Measurements from ENCODE around the gene ZC3H12A. TPM values are rescaled to one million over a fixed set of nuclear protein-coding genes. Genes with fewer than 3 reads are reported as not detected.
A peak's percentile ranks its signal among the peaks of the same experiment; 100 is the strongest.

The ZC3H12A gene
- polyA plus RNA-seq, 3 donors, result 5.2 to 155 (median 5.8) TPM

- Mint-ChIP-seq H3K27ac (peak overlapping the region in 1 of 7 donors; percentile 3), H3K36me3 (peaks cover 55 to 83% of the 10 kb centered on the region in 2 donors), H3K4me1 (peaks cover 2% of the 10 kb centered on the region), H3K9me3 (no peaks in the 10 kb centered on the region), H3K4me3 (no peak overlapping the region), H3K27me3 (ENCODE audit: low read depth in 3 of 3) (no peaks in the 10 kb centered on the region)
- peaks cover 7% of the 10 kb centered on the region for H3K79me2 ChIP-seq (ENCODE audit: insufficient read depth, low read length)
- TF ChIP-seq CTCF (IDR thresholded peaks at IDR 0.05), result no peak
- DNase-seq, result no peak
- H2AFZ ChIP-seq (ENCODE audit: insufficient read depth, low read depth, low read length, poor library complexity, severe bottlenecking), result no peak overlapping the region
- no peaks in the 10 kb centered on the region for H3K9me3 ChIP-seq (replicated peaks in 1 of 2; ENCODE audit: control insufficient read depth in 1 of 2, insufficient read depth in 1 of 2, low read length in 2 of 2)
- no peaks in the 10 kb centered on the region for H4K20me1 ChIP-seq (ENCODE audit: insufficient read depth, low read length)
- peaks cover 66 to 89% of the 10 kb centered on the region in 2 donors for H3K36me3 ChIP-seq (replicated peaks in 1 of 2; ENCODE audit: control insufficient read depth in 1 of 2, insufficient read depth in 2 of 2, low read length in 2 of 2)
- WGBS (ENCODE audit: insufficient coverage), result 100% methylated on average over 2 of the region's 4 CpGs
- H3K27me3 ChIP-seq (ENCODE audit: control insufficient read depth in 2 of 2, insufficient read depth in 2 of 2, low read length in 2 of 2), result no peaks in the 10 kb centered on the region
- no peaks in the 10 kb centered on the region for H3K4me1 ChIP-seq (ENCODE audit: control insufficient read depth in 1 of 2, insufficient read depth in 2 of 2, low read length in 2 of 2)
- no peak overlapping the region for H3K27ac ChIP-seq (ENCODE audit: low read depth in 1 of 2, low read length in 2 of 2)
- no peak overlapping the region for H3K4me2 ChIP-seq (replicated peaks; ENCODE audit: extremely low read depth, low read length, poor library complexity, severe bottlenecking)
- H3K4me3 ChIP-seq (replicated peaks in 1 of 3; ENCODE audit: low read depth in 2 of 3, low read length in 3 of 3), result no peak overlapping the region
- intact Hi-C loops (cut with micrococcal nuclease), result no loop called here
- no peak overlapping the region for H3K9ac ChIP-seq (ENCODE audit: insufficient read depth, low read length, poor library complexity, severe bottlenecking)
Observed at GRCh38 chr1:37498872-37499617, 24.7 kb downstream of the ZC3H12A start.

- peaks cover 2% of the 10 kb centered on the region for H3K4me1 Mint-ChIP-seq
- H3K4me2 ChIP-seq (replicated peaks; ENCODE audit: extremely low read depth, low read length, poor library complexity, severe bottlenecking), result no peak overlapping the region
- no peak for DNase-seq
- no peak for TF ChIP-seq CTCF (IDR thresholded peaks at IDR 0.05)
- peaks cover 0 to 1% (median 0%) of the 10 kb centered on the region in 3 donors for H3K27me3 Mint-ChIP-seq (ENCODE audit: low read depth in 3 of 3)
- no peak overlapping the region for H3K27ac ChIP-seq (ENCODE audit: low read depth in 1 of 2, low read length in 2 of 2)
- whole genome bisulfite sequencing (ENCODE audit: insufficient coverage), result 100% methylated on average over 1 of the region's 5 CpGs
- peaks cover 56 to 84% of the 10 kb centered on the region in 2 donors for H3K36me3 Mint-ChIP-seq
- H3K9me3 ChIP-seq (replicated peaks in 1 of 2; ENCODE audit: control insufficient read depth in 1 of 2, insufficient read depth in 1 of 2, low read length in 2 of 2), result no peaks in the 10 kb centered on the region
- H3K36me3 ChIP-seq (replicated peaks in 1 of 2; ENCODE audit: control insufficient read depth in 1 of 2, insufficient read depth in 2 of 2, low read length in 2 of 2), result peaks cover 67 to 93% of the 10 kb centered on the region in 2 donors
- no peaks in the 10 kb centered on the region for H3K4me1 ChIP-seq (ENCODE audit: control insufficient read depth in 1 of 2, insufficient read depth in 2 of 2, low read length in 2 of 2)
- peaks cover 7% of the 10 kb centered on the region for H3K79me2 ChIP-seq (ENCODE audit: insufficient read depth, low read length)
- intact Hi-C loops (cut with micrococcal nuclease), result no loop called here
- H4K20me1 ChIP-seq (ENCODE audit: insufficient read depth, low read length), result peaks cover 2% of the 10 kb centered on the region
- H3K27ac Mint-ChIP-seq, result no peak overlapping the region
- H3K4me3 ChIP-seq (replicated peaks in 1 of 3; ENCODE audit: low read depth in 2 of 3, low read length in 3 of 3), result no peak overlapping the region
- H3K9me3 Mint-ChIP-seq, result no peaks in the 10 kb centered on the region
- H3K27me3 ChIP-seq (ENCODE audit: control insufficient read depth in 2 of 2, insufficient read depth in 2 of 2, low read length in 2 of 2), result no peaks in the 10 kb centered on the region
- no peak overlapping the region for H3K4me3 Mint-ChIP-seq
- no peak overlapping the region for H2AFZ ChIP-seq (ENCODE audit: insufficient read depth, low read depth, low read length, poor library complexity, severe bottlenecking)
- no peak overlapping the region for H3K9ac ChIP-seq (ENCODE audit: insufficient read depth, low read length, poor library complexity, severe bottlenecking)
Observed at GRCh38 chr1:37501661-37502060, 27.3 kb downstream of the ZC3H12A start.

Measured in CD14-positive monocyte (primary cell).